T-helper 17 cell (primary cell): ENCODE data around the gene FATE1. TPM values are rescaled to one million over a fixed set of nuclear protein-coding genes. Genes with fewer than 3 reads are reported as not detected.
"Not testable (repeated sequence)": the region's sequence is repeated elsewhere in the genome, so short reads cannot be mapped to it uniquely, and the experiment has no call there.

Experiments
- ATAC-seq: fragments of 150-1000 bp; cut with Tn5 transposase; 2 replicates; pipeline ENCODE4 v1.10.0; 2021; ENCODE audit warnings: mild to moderate bottlenecking, moderate library complexity
- DNase-seq, 3 donors: peaks; one replicate each; pipeline versions ENCODE4 v3.0.0 to v3.0.0-alpha.2; 2020 to 2021
- H3K9me3 ChIP-seq: one replicate; pipeline ENCODE4 v1.7.0; 2013; ENCODE audit warnings: low read length, mild to moderate bottlenecking; ENCODE audit not compliant: control insufficient read depth, poor library complexity, severe bottlenecking
- H3K27ac Mint-ChIP-seq: one replicate; pipeline ENCODE4 v1.8.0; 2022; ENCODE audit warnings: mild to moderate bottlenecking, moderate library complexity, mixed read lengths
- H3K27me3 Mint-ChIP-seq: one replicate; pipeline ENCODE4 v1.8.0; 2022; ENCODE audit warnings: mixed read lengths
- H3K36me3 Mint-ChIP-seq: one replicate; pipeline ENCODE4 v1.8.0; 2022; ENCODE audit warnings: low read depth, mixed read lengths
- H3K4me1 Mint-ChIP-seq: one replicate; pipeline ENCODE4 v1.8.0; 2022; ENCODE audit warnings: mild to moderate bottlenecking, mixed read lengths
- H3K4me3 Mint-ChIP-seq: one replicate; pipeline ENCODE4 v1.8.0; 2022; ENCODE audit warnings: mild to moderate bottlenecking, moderate library complexity, mixed read lengths
- total RNA-seq, 4 donors: library from RNA in 2 of 4; stranded (reverse) in 2 of 4; gene quantifications; one replicate each; pipeline ENCODE4 v1.2.3 and lab custom pipeline; 2022 to 2026

Gene FATE1
- total RNA-seq (not detected), total RNA-seq (lab: John Stamatoyannopoulos, UW) (0 reads per million in 2 donors)

DNA sequence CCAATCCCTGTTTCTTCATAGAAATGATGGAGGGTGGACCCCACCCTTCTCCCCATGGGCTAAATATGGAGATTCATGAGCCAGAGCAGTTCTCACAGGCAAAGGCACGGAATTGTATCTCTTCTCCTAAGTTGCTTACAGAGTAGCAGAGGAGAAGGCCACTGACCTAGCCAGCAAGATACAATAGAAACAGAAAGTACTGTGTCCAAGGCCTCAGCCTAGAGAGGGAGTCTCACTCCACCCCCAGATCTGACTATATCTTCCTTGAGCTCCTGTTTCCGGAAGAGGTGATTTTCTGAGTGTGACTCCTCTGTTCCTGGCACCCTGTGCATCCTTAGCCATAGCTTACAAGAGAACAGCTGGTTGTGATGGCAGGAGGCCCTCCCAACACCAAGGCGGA lies at the start of gene FATE1:
Gene FATE1 (plus strand): TSS at position 284 of the 400 bp plus-strand sequence. CDS start 85 bp downstream, at position 369.
- H3K9me3 ChIP-seq: no peaks in the 10 kb centered on the region
- Mint-ChIP-seq H3K27ac (no peak within 1 kb of the TSS), H3K27me3 (peaks cover 14% of the 10 kb centered on the region), H3K4me1 (no peaks in the 10 kb centered on the region), H3K36me3 (no peaks in the 10 kb centered on the region), H3K4me3 (no peak within 1 kb of the TSS)
- ATAC-seq (no peak), DNase-seq (no peak)

- ATAC-seq: no peak
- Mint-ChIP-seq H3K4me1 (no peaks in the 10 kb centered on the region), H3K27ac (no peak overlapping the region), H3K27me3 (peaks cover 12% of the 10 kb centered on the region), H3K4me3 (no peak overlapping the region), H3K36me3 (no peaks in the 10 kb centered on the region)
- no peak for DNase-seq
- no peaks in the 10 kb centered on the region for H3K9me3 ChIP-seq
Observed at GRCh38 chrX:151675121-151675746, 40.6 kb upstream of the FATE1 start.

DNA sequence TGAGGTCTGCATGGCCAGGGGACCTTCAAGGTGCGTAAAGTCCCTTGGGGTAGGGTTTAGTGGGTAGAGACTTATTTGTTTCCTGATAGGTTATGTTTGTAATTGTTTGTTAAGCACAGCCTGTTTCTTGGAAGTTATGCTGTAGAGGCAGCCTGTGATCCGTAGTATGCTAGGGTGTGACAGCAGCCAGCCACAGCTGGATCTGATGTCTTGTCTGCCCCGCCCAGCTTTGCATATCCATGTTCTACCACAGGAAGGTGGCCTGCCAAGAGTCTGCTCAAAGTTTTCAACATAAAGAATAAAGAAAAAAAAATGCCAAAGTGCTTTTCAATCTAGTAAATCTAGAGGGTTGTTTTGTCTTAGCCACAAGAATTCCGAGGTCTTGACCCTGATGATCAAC lies 39.6 kb upstream of the FATE1 start:
- no peak for DNase-seq
- Mint-ChIP-seq H3K27me3 (peaks cover 11% of the 10 kb centered on the region), H3K36me3 (no peaks in the 10 kb centered on the region), H3K27ac (no peak overlapping the region), H3K4me3 (no peak overlapping the region), H3K4me1 (no peaks in the 10 kb centered on the region)
- no peaks in the 10 kb centered on the region for H3K9me3 ChIP-seq
- no peak for ATAC-seq

DNA sequence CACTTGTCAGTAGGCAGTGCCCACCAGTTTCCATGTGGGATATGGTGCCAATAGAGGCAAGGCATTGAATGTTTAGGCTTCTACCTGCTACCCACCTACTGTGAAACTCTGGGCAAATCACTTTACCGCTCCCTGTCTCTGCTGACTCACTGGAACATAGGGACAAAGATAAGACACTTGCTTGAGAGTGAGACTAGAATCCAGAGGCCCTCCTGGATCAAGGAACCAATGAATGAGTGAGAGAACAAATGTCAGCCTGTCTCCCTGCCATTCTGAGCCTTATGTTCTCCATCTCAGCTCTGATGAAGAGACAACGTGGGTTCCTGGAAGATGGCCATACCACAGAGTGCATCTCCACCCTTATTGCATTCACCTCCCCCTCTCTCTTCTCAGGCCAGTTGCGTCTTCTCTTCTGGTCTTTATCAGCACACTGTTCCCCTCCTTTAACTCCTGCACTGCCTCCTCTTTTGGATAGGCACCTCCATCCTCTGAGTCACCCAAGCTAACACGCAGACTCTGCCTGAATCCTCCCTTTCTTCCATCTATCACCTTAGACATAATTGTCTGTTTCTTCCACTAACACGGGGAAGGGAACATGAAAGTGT lies 35.9 kb upstream of the FATE1 start:
- H3K27me3 Mint-ChIP-seq: peaks cover 9% of the 10 kb centered on the region
- DNase-seq (no peak), ATAC-seq (no peak)
- peaks cover 5% of the 10 kb centered on the region for H3K4me1 Mint-ChIP-seq
- no peak overlapping the region for H3K27ac Mint-ChIP-seq
- no peaks in the 10 kb centered on the region for H3K9me3 ChIP-seq
- no peak overlapping the region for H3K4me3 Mint-ChIP-seq
- no peaks in the 10 kb centered on the region for H3K36me3 Mint-ChIP-seq

GRCh38 chrX:151680805-151681204 lies 35.0 kb upstream of the FATE1 start:
- H3K4me3 Mint-ChIP-seq: no peak overlapping the region
- H3K9me3 ChIP-seq: no peaks in the 10 kb centered on the region
- no peaks in the 10 kb centered on the region for H3K36me3 Mint-ChIP-seq
- DNase-seq (peak; percentile 14 to 27 (median 14)), ATAC-seq (peak; percentile 39)
- H3K4me1 Mint-ChIP-seq: peaks cover 5% of the 10 kb centered on the region
- H3K27me3 Mint-ChIP-seq: peaks cover 9% of the 10 kb centered on the region
- H3K27ac Mint-ChIP-seq: no peak overlapping the region

DNA sequence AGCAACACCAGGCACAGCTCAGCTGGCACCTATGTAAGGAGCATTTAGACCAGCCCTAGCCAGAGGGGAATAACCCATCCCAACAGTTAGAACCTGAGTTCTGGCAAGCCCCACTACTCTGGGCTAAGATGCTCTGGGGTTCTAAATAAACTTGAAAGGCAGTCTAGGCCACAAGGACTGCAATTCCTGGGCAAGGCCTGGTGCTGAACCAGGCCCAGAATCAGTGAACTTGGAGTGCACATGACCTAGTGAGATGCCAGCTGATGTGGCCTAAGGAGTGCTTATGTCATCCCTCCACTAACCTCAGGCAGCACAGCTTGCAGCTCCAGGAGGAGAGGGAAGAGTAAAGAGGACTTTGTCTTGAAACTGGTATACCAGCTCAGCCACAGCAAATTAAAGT lies 28.2 kb upstream of the FATE1 start:
- Mint-ChIP-seq H3K4me1 (peaks cover 5% of the 10 kb centered on the region), H3K4me3 (no peak overlapping the region), H3K27ac (no peak overlapping the region), H3K27me3 (no peaks in the 10 kb centered on the region), H3K36me3 (no peaks in the 10 kb centered on the region)
- no peak for DNase-seq
- no peaks in the 10 kb centered on the region for H3K9me3 ChIP-seq
- ATAC-seq: no peak

DNA sequence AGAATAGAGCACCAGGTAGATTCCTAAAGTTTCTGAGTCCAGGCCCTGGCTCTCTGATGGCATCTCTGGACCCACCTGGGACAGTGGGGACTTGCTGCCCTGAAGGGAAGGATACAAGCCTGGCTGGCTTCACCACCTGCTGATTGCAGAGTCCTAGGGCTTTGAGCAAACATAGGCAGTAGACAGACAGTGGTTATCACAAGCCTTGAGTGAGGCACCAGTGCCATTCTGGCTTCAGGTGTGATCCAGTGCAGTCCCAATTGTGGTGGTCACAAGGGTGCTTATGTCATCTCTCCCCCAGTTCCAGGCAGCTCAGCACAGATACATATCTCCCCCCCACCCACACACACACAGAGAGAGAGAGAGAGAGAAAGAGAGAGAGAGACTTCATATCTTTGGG lies 27.1 kb upstream of the FATE1 start:
- ATAC-seq: no peak
- peaks cover 5% of the 10 kb centered on the region for H3K27me3 Mint-ChIP-seq
- no peak for DNase-seq
- no peaks in the 10 kb centered on the region for H3K9me3 ChIP-seq
- H3K27ac Mint-ChIP-seq: no peak overlapping the region
- H3K4me1 Mint-ChIP-seq: no peaks in the 10 kb centered on the region
- no peaks in the 10 kb centered on the region for H3K36me3 Mint-ChIP-seq
- H3K4me3 Mint-ChIP-seq: no peak overlapping the region

- no peak for ATAC-seq
- no peak overlapping the region for H3K4me3 Mint-ChIP-seq
- H3K36me3 Mint-ChIP-seq: no peaks in the 10 kb centered on the region
- no peaks in the 10 kb centered on the region for H3K4me1 Mint-ChIP-seq
- H3K27ac Mint-ChIP-seq: no peak overlapping the region
- H3K9me3 ChIP-seq: no peaks in the 10 kb centered on the region
- no peak for DNase-seq
- H3K27me3 Mint-ChIP-seq: peaks cover 21% of the 10 kb centered on the region
Observed at GRCh38 chrX:151692825-151693224, 23.0 kb upstream of the FATE1 start.

- ATAC-seq (no peak), DNase-seq (no peak)
- Mint-ChIP-seq H3K27me3 (peaks cover 21% of the 10 kb centered on the region), H3K27ac (no peak overlapping the region), H3K36me3 (no peaks in the 10 kb centered on the region), H3K4me3 (no peak overlapping the region), H3K4me1 (no peaks in the 10 kb centered on the region)
- no peaks in the 10 kb centered on the region for H3K9me3 ChIP-seq
Observed at GRCh38 chrX:151694121-151694520, 21.7 kb upstream of the FATE1 start.

DNA sequence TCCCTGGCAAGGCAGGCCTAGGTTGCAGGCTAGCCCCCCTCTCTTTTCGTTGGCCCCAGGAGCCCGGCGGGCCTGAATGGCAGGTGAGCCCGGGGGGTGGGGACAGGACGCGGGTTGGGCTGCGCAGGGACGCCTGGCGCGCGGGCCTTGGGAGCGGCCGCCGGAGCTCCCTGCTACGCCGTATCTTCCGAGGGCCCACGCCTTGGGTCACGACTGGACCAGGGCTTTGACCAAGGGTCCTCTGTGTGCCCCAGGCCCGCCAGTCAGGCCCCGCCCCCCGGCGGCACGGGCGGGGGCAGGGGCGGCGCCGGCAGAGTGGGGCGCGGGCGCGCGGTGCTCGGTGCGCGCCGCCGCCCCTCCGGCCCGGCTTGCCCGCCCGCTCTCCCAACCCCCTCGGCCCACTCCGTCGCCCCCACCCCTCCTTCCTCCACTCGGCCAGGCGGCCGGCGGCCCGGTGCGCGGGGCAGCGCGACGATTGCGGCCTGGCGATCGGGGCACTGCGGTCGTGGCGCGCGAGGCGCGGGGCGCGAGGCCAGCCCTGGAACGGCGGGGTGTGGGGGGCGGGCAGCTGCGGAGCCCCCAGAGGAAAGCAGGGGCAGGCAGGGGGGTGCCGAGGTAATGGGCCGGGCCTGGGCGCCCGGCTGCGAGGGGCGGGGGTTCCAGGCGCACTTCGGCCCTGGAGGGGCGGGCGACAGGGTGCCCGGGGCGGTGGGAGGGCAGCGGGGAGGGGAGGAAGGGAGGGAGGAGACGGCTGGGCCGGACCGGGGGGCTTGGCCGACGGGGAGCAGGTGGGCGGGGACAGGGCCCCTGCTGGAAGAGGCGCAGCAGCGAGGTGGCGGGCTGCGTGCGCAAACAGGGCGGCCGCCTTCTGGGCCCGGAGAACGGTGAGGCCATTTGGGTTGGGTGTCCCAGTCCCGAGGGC lies 20.9 kb upstream of the FATE1 start, which contains the start of gene PRRG3:
Gene PRRG3 (plus strand): TSS at position 798 of the 922 bp plus-strand sequence. CDS start 3,357 bp downstream, outside the sequence.
- no peak for DNase-seq
- H3K27ac Mint-ChIP-seq: no peak within 1 kb of the TSS
- peaks cover 21% of the 10 kb centered on the region for H3K27me3 Mint-ChIP-seq
- no peak within 1 kb of the TSS for H3K4me3 Mint-ChIP-seq
- ATAC-seq: no peak
- no peaks in the 10 kb centered on the region for H3K36me3 Mint-ChIP-seq
- no peaks in the 10 kb centered on the region for H3K4me1 Mint-ChIP-seq
- H3K9me3 ChIP-seq: no peaks in the 10 kb centered on the region

DNA sequence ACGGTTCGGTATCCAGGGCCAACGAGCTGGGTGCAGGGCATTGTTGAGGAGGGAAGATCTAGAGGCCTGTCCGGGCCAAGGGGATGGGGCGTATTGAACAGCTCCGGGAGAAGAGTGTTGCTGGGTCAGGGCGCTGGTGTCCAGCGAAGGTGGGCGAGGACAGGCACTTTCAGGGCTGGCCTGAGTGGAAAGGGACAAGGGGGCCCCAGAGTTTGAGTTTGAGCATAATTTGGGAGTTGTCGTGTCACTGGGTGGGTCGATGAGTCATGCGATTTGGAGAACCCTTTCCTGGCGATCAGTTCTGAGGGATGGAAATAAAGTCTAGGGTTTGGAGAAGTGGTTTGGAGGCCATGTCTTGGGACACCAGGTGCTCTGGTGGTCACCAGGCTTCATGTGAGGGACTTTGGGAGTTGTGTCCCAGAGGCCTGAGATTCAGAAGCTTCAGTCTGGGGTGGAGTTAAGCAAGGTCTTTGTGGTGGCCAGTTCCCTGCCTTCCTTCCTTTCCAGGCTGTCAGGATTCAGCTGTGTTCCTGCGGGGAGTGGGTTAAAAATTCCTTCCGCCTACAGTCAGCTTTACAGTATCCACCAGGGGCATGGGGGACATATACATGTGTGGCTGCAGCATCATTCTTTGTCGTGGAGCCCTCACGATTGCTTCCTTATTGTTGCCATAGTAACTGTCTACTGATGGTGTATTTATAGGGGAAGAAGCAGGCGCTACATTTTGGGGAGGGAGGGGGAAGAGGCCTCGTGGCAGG lies 20.1 kb upstream of the FATE1 start:
- Mint-ChIP-seq H3K4me1 (no peaks in the 10 kb centered on the region), H3K27me3 (peaks cover 21% of the 10 kb centered on the region), H3K4me3 (no peak overlapping the region), H3K36me3 (no peaks in the 10 kb centered on the region), H3K27ac (no peak overlapping the region)
- ATAC-seq (no peak), DNase-seq (no peak)
- H3K9me3 ChIP-seq: no peaks in the 10 kb centered on the region

- not testable (repeated sequence) for H3K36me3 Mint-ChIP-seq, H3K27ac Mint-ChIP-seq, ATAC-seq, DNase-seq, H3K4me1 Mint-ChIP-seq, H3K9me3 ChIP-seq, H3K4me3 Mint-ChIP-seq
- peaks cover 21% of the 10 kb centered on the region for H3K27me3 Mint-ChIP-seq
Observed at GRCh38 chrX:151697082-151697481, 18.8 kb upstream of the FATE1 start.

- no peaks in the 10 kb centered on the region for H3K9me3 ChIP-seq
- no peaks in the 10 kb centered on the region for H3K36me3 Mint-ChIP-seq
Observed at GRCh38 chrX:151697522-151697921, 18.3 kb upstream of the FATE1 start.

More at GRCh38 chrX:151697522-151697921, 18.3 kb upstream of the FATE1 start:
- H3K27me3 Mint-ChIP-seq: peaks cover 21% of the 10 kb centered on the region
- ATAC-seq (no peak), DNase-seq (no peak)
- no peak overlapping the region for H3K4me3 Mint-ChIP-seq
- no peaks in the 10 kb centered on the region for H3K4me1 Mint-ChIP-seq
- H3K27ac Mint-ChIP-seq: no peak overlapping the region
